K562 (cell line): Measurements from ENCODE around the gene PCDH9.

Experiments used
- FOXP1 ChIP-seq: sonication (generic); formaldehyde crosslinking; IDR thresholded peaks from 2 replicates; pipeline ENCODE4 v1.8.0; 2022; ENCODE audit warnings: mild to moderate bottlenecking, missing genetic modification reagents
- HNRNPLL ChIP-seq: fragments of 200-400 bp; formaldehyde crosslinking; IDR thresholded peaks from 2 replicates; pipeline ENCODE4 v1.6.1; 2017; ENCODE audit warnings: low read length, low read depth, mild to moderate bottlenecking; ENCODE audit not compliant: poor library complexity, severe bottlenecking
- SMC3 ChIP-seq: conservative IDR thresholded peaks from 2 replicates; pipeline ENCODE4 v1.6.1; 2011; ENCODE audit warnings: low read depth, low read length, improper control_type of control experiment; ENCODE audit not compliant: insufficient read depth
- ZSCAN29 ChIP-seq: fragments of 450-650 bp; IDR thresholded peaks from 2 replicates; pipeline ENCODE4 v1.6.1; 2017

DNA sequence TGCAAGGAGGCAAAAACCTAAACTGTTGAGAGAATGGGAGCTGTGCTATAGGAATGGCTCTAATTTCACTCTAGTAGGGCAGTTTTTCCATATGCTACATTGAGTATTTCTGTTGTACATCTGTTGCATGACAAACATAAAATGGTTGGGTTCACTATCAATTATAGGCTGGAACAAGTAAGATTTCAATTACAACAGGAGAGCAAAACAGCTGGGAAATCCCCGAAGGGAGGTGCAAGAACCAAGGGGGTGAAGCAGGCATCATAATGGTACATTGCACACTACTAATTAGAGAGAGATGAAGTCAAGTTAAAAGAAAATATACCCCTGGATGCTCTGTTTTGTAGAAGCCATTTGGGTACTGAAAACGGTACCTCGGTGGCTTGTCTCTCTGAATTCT, 389.5 kb downstream of the PCDH9 start:
- no peak for TF ChIP-seq ZSCAN29
- TF ChIP-seq SMC3: no peak
- no peak for TF ChIP-seq FOXP1 (CRISPR knock-in tag)
- TF ChIP-seq HNRNPLL: no peak
